SIG-M5 (cell line): Measurements from ENCODE around the gene MAPK7.

Experiments
- DNase-seq: peaks from one replicate; lab custom pipeline; 2025; lab: John Stamatoyannopoulos, UW

MAPK7 gene

GRCh38 chr17:19401321-19402010 is 23.2 kb downstream of the MAPK7 start:
- no peak for DNase-seq

- no peak for DNase-seq
Measured at GRCh38 chr17:19402171-19402570, 23.9 kb downstream of the MAPK7 start.

- no peak for DNase-seq
Measured at GRCh38 chr17:19403021-19403420, 24.7 kb downstream of the MAPK7 start.

GRCh38 chr17:19404264-19404663 is 26.0 kb downstream of the MAPK7 start:
- no peak for DNase-seq

GRCh38 chr17:19405114-19405513 is 26.8 kb downstream of the MAPK7 start:
- no peak for DNase-seq

- DNase-seq, result no peak
Measured at GRCh38 chr17:19407601-19408345, 29.5 kb downstream of the MAPK7 start.

- DNase-seq, result no peak
Measured at GRCh38 chr17:19408346-19408710, 30.0 kb downstream of the MAPK7 start.

GRCh38 chr17:19409066-19409465 is 30.8 kb downstream of the MAPK7 start:
- DNase-seq, result no peak

GRCh38 chr17:19409509-19409908 is 31.2 kb downstream of the MAPK7 start:
- DNase-seq, result no peak

- DNase-seq, result no peak
Measured at GRCh38 chr17:19410091-19410490, 31.8 kb downstream of the MAPK7 start.

- no peak for DNase-seq
Measured at GRCh38 chr17:19410875-19411620, 32.8 kb downstream of the MAPK7 start, which contains the start of gene RNF112. Gene RNF112 (plus strand): TSS chr17:19411232. CDS start chr17:19411409, 177 bp downstream.

- DNase-seq, result no peak
Measured at GRCh38 chr17:19411631-19412030, 33.3 kb downstream of the MAPK7 start.

- no peak for DNase-seq
Measured at GRCh38 chr17:19412510-19412909, 34.2 kb downstream of the MAPK7 start.

GRCh38 chr17:19412984-19413383 is 34.7 kb downstream of the MAPK7 start:
- DNase-seq, result no peak

GRCh38 chr17:19413761-19414160 is 35.5 kb downstream of the MAPK7 start:
- no peak for DNase-seq

GRCh38 chr17:19414396-19415280 is 36.3 kb downstream of the MAPK7 start:
- no peak for DNase-seq

GRCh38 chr17:19415311-19415710 is 37.0 kb downstream of the MAPK7 start:
- DNase-seq, result no peak

- DNase-seq, result no peak
Measured at GRCh38 chr17:19415806-19416775, 37.8 kb downstream of the MAPK7 start.

GRCh38 chr17:19417611-19418010 is 39.3 kb downstream of the MAPK7 start:
- DNase-seq, result no peak

GRCh38 chr17:19418251-19418992 is 40.1 kb downstream of the MAPK7 start:
- DNase-seq, result peak; percentile 38
